Measurements from ENCODE around the gene AHSA1.

- TF ChIP-seq CTCF (IDR thresholded peaks at IDR 0.05) (no peak), POLR2AphosphoS5 (IDR thresholded peaks at IDR 0.05) (no peak), POLR2A (IDR thresholded peaks at IDR 0.05; ENCODE audit: low read depth) (no peak), EP300 (IDR thresholded peaks at IDR 0.05) (no peak)
These were observed 16.7 kb downstream of the AHSA1 start for GRCh38 chr14:77474479-77475177.

All from esophagus muscularis mucosa (tissue), 4 donors.